GM23338 (cell line): ENCODE measurements around the gene RGS6.

Source experiments
- CTCF ChIP-seq, 2 experiments: fragments of 200-600 bp in 1 of 2; sonication (generic) in 1 of 2; conservative IDR thresholded peaks; 2 replicates each; pipeline versions ENCODE4 v1.5.1 to v1.6.1; 2016 to 2017; ENCODE audit warnings: antibody characterized with exemption in 2 of 2, low read depth in 2 of 2, mild to moderate bottlenecking in 2 of 2, moderate library complexity in 1 of 2
- ETS1 ChIP-seq: IDR thresholded peaks from 2 replicates; pipeline ENCODE4 v1.6.1; 2016; ENCODE audit warnings: antibody characterized with exemption
- EZH2 ChIP-seq: fragments of 200-600 bp; sonication (generic); IDR thresholded peaks from one replicate; pipeline ENCODE4 v1.8.0; 2017; ENCODE audit warnings: antibody characterized with exemption, mild to moderate bottlenecking, low read depth; ENCODE audit not compliant: unreplicated experiment
- EZH2phosphoT487 ChIP-seq: fragments of 200-600 bp; sonication (generic); IDR thresholded peaks from one replicate; pipeline ENCODE4 v1.8.1; 2018; ENCODE audit warnings: antibody characterized with exemption; ENCODE audit not compliant: unreplicated experiment
- POLR2AphosphoS5 ChIP-seq: IDR thresholded peaks from 2 replicates; pipeline ENCODE4 v1.6.1; 2016; ENCODE audit warnings: antibody characterized with exemption, low read depth
- REST ChIP-seq: IDR thresholded peaks from one replicate; pipeline ENCODE4 v1.6.1; 2018; ENCODE audit warnings: antibody characterized with exemption; ENCODE audit not compliant: unreplicated experiment
- STAT1 ChIP-seq: IDR thresholded peaks from one replicate; pipeline ENCODE4 v1.6.1; 2016; ENCODE audit warnings: antibody characterized with exemption; ENCODE audit not compliant: unreplicated experiment
- ZNF114 ChIP-seq: fragments of 250-450 bp; sonication (Bioruptor Pico); IDR thresholded peaks from 2 replicates; pipeline ENCODE4 v1.5.0; 2020; ENCODE audit warnings: mild to moderate bottlenecking, moderate library complexity

- TF ChIP-seq CTCF (conservative IDR thresholded peaks at IDR 0.05; ENCODE audit: low read depth in 2 of 2) (no peak), POLR2AphosphoS5 (no peak), ZNF114 (CRISPR knock-in tag) (no peak), REST (no peak), STAT1 (no peak), ETS1 (no peak), EZH2 (no peak), EZH2phosphoT487 (no peak)
Observed at GRCh38 chr14:72404106-72404774, 472.0 kb downstream of the RGS6 start.
